Tibial artery (tissue), 4 donors: ENCODE data around the gene ERVH48-1.
A peak's percentile ranks its signal among the peaks of the same experiment; 100 is the strongest.

Experiments used
- DNase-seq, 2 donors: peaks; one replicate each; pipeline ENCODE4 v3.0.0-alpha.2; 2019
- H3K27ac ChIP-seq, 2 donors: fragments of 200-600 bp; sonication (generic) in 1 of 2; 1 replicate in 1 of 2; 2 replicates in 1 of 2; pipeline ENCODE4 v1.5.1; 2018 to 2019; ENCODE audit warnings: mild to moderate bottlenecking in 1 of 2
- H3K27me3 ChIP-seq, 2 donors: fragments of 200-600 bp; sonication (generic) in 1 of 2; one replicate each; pipeline versions ENCODE4 v1.5.1 to v1.6.0; 2016 to 2019
- H3K36me3 ChIP-seq, 3 donors: fragments of 200-600 bp; sonication (generic) in 2 of 3; one replicate each; pipeline ENCODE4 v1.5.1; 2016 to 2019; ENCODE audit warnings: mild to moderate bottlenecking in 2 of 3
- H3K4me1 ChIP-seq, 4 donors: fragments of 200-600 bp; sonication (generic) in 2 of 4; 1 replicate in 3 of 4; 2 replicates in 1 of 4; pipeline ENCODE4 v1.5.1; 2016 to 2019
- H3K4me3 ChIP-seq, 2 donors: fragments of 200-600 bp; sonication (generic) in 1 of 2; 1 replicate in 1 of 2; 2 replicates in 1 of 2; pipeline ENCODE4 v1.5.1; 2018 to 2019; ENCODE audit warnings: mild to moderate bottlenecking in 2 of 2
- H3K9me3 ChIP-seq, 3 donors: fragments of 200-600 bp; sonication (generic) in 1 of 3; one replicate each; pipeline ENCODE4 v1.5.1; 2016 to 2019
- CTCF ChIP-seq, 2 experiments: fragments of 200-600 bp in 1 of 2; fragments of 450-650 bp in 1 of 2; IDR thresholded peaks; one replicate each; pipeline ENCODE4 v1.5.1; 2017 to 2019; ENCODE audit warnings: antibody characterized with exemption in 2 of 2, mild to moderate bottlenecking in 1 of 2, moderate library complexity in 1 of 2
- intact Hi-C: fragments of 100-400 bp; cut with DNase I; formaldehyde crosslinking; loops from one replicate; pipeline ENCODE4 v1.15.0; 2023; ENCODE audit warnings: low total_unique reads

The ERVH48-1 gene

GRCh38 chr21:42905195-42905594 lies 20.2 kb downstream of the ERVH48-1 start:
- TF ChIP-seq CTCF (IDR thresholded peaks at IDR 0.05): no peak
- H3K27ac ChIP-seq: no peak overlapping the region
- peaks cover 0 to 3% (median 0%) of the 10 kb centered on the region in 4 donors for H3K4me1 ChIP-seq
- peaks cover 58 to 93% (median 79%) of the 10 kb centered on the region in 3 donors for H3K36me3 ChIP-seq
- no peak for DNase-seq
- H3K4me3 ChIP-seq: no peak overlapping the region
- no peaks in the 10 kb centered on the region for H3K27me3 ChIP-seq
- no peaks in the 10 kb centered on the region for H3K9me3 ChIP-seq
- intact Hi-C loops: no loop called here

- Histone ChIP-seq H3K4me1 (peaks cover 0 to 3% (median 0%) of the 10 kb centered on the region in 4 donors), H3K27me3 (no peaks in the 10 kb centered on the region), H3K9me3 (no peaks in the 10 kb centered on the region), H3K36me3 (peaks cover 54 to 93% (median 79%) of the 10 kb centered on the region in 3 donors), H3K4me3 (no peak overlapping the region), H3K27ac (no peak overlapping the region)
- TF ChIP-seq CTCF (IDR thresholded peaks at IDR 0.05): no peak
- no peak for DNase-seq
- intact Hi-C loops: no loop called here
Observed at GRCh38 chr21:42903817-42904216, 21.6 kb downstream of the ERVH48-1 start.

GRCh38 chr21:42900446-42900845 lies 25.0 kb downstream of the ERVH48-1 start:
- Histone ChIP-seq H3K27ac (no peak overlapping the region), H3K4me1 (peaks cover 0 to 8% (median 1%) of the 10 kb centered on the region in 4 donors), H3K4me3 (no peak overlapping the region), H3K36me3 (peaks cover 41 to 82% (median 74%) of the 10 kb centered on the region in 3 donors), H3K9me3 (no peaks in the 10 kb centered on the region), H3K27me3 (no peaks in the 10 kb centered on the region)
- intact Hi-C loops: no loop called here
- TF ChIP-seq CTCF (IDR thresholded peaks at IDR 0.05): no peak
- DNase-seq: no peak

GRCh38 chr21:42892931-42893755 lies 32.3 kb downstream of the ERVH48-1 start, which contains the start of gene NDUFV3:
Gene NDUFV3, plus strand, starts transcription at chr21:42893309. Its CDS starts 25 bp downstream, at chr21:42893334.
- intact Hi-C loops: loop anchor here (10.0 kb wide), 1 partner anchor 82 kb away; the partner anchor contains the start of gene PKNOX1
- peak within 1 kb of the TSS; percentile 93 to 96 for H3K27ac ChIP-seq
- no peak for TF ChIP-seq CTCF (IDR thresholded peaks at IDR 0.05)
- DNase-seq: peak; percentile 100
- no peaks in the 10 kb centered on the region for H3K27me3 ChIP-seq
- H3K4me1 ChIP-seq: peaks cover 0 to 17% (median 5%) of the 10 kb centered on the region in 4 donors
- no peaks in the 10 kb centered on the region for H3K9me3 ChIP-seq
- peaks cover 3 to 19% (median 13%) of the 10 kb centered on the region in 3 donors for H3K36me3 ChIP-seq
- peak within 1 kb of the TSS; percentile 85 to 94 for H3K4me3 ChIP-seq

- no peak for TF ChIP-seq CTCF (IDR thresholded peaks at IDR 0.05)
- intact Hi-C loops: loop anchor here (10.0 kb wide), 1 partner anchor 82 kb away; the partner anchor contains the start of gene PKNOX1
- peak overlapping the region; percentile 85 to 94 for H3K4me3 ChIP-seq
- H3K9me3 ChIP-seq: no peaks in the 10 kb centered on the region
- peaks cover 0 to 13% (median 7%) of the 10 kb centered on the region in 3 donors for H3K36me3 ChIP-seq
- no peaks in the 10 kb centered on the region for H3K27me3 ChIP-seq
- H3K27ac ChIP-seq: peak overlapping the region; percentile 93 to 96
- H3K4me1 ChIP-seq: peaks cover 0 to 15% (median 5%) of the 10 kb centered on the region in 4 donors
- DNase-seq: no peak
Observed at GRCh38 chr21:42892582-42892930, 32.9 kb downstream of the ERVH48-1 start.
